NCI-H2196 treated with DMSO at 0.1 percent for 48 hours (cell line): ENCODE data around the gene FAM156B.
A peak's percentile ranks its signal among the peaks of the same experiment; 100 is the strongest.
"Not testable (repeated sequence)": the region's sequence is repeated elsewhere in the genome, so short reads cannot be mapped to it uniquely, and the experiment has no call there.

Experiments
- DNase-seq: peaks from one replicate; lab custom pipeline; 2025; ENCODE audit not compliant: unreplicated experiment; lab: John Stamatoyannopoulos, UW

The FAM156B gene

DNA sequence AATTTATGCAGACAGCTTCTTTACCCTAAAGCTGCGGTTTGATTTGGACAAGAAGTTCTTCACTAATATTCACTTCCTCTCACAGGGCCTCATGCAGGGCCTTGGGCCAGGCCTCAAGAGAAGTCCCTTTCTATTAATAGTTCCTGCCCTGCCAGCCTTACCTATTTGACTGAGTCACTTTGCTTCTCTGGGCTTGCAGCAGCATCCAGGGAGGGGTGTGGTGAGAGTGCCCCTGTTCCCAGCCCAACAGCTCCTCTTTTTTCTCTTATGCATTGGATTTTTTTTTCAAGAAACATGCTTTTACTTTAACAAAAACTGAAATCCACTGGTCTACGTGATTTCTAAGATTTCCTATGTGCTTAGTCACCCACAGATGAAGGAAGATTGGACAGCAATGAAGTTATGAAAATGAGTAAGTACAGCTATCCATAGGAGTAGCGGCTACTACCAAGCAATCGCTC is 26.7 kb downstream of the FAM156B start:
- no peak for DNase-seq

DNA sequence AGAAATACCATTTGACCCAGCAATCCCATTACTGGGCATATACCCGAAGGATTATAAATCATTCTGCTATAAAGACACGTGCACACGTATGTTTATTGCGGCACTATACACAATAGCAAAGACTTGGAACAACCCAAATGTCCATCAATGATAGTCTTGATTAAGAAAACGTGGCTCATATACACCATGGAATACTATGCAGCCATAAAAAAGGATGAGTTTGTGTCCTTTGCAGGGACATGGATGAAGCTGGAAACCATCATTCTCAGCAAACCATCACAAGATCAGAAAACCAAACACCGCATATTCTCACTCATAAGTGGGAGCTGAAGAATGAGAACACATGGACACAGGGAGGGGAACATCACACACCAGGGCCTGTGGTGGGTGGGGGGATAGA is 33.1 kb downstream of the FAM156B start:
- DNase-seq, result not testable (repeated sequence)

DNA sequence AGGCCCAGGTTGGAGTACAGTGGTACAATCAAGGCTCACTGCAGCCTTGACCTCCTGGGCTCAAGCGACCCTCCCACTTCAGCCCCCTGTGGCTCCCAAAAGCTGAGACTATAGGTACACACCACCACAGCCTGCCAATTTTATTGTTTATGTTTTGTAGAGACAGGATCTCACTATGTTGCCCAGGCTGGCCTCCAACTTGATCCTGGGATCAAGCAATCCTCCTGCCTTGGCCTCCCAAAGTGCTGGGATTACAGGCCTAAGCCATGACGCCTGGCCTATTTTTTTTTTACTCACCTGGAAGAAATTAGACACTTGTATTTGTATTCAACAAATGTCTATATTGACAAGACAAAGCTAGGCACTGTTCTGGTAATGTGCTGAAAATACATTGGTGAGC is 36.1 kb downstream of the FAM156B start:
- no peak for DNase-seq

DNA sequence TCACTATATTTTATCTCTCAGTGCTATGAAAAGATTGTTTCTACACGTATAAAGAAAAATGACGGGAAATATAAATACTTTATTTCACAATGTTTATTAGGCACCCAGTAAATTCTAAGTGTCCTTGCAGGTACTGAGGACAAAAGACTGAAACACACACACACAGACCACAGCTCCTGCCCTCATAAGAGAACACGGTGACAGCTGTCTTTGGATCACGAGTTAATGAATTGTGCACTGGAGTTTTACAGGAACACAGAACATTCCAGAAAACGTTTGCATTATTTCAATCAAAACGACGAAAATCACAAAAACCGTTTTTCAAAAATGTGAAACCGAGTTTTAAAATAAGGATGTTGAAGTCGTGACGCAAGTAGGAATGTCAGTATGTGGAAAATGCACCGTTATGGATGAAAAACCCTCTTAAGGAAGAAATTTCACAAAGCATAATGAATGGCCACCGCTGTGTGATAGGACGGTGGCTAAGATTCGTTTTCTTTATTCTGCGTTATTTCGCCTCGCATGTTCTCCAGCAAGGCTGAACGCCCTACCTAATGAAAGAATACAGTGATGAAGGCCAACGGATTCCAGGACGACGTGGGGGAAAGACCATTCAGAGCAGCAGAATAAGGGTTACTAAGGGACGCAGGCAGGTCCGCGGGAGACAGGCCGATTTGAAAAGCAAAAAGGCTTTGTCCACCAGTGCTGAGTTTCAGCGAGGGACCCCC is 37.0 kb downstream of the FAM156B start:
- no peak for DNase-seq

DNA sequence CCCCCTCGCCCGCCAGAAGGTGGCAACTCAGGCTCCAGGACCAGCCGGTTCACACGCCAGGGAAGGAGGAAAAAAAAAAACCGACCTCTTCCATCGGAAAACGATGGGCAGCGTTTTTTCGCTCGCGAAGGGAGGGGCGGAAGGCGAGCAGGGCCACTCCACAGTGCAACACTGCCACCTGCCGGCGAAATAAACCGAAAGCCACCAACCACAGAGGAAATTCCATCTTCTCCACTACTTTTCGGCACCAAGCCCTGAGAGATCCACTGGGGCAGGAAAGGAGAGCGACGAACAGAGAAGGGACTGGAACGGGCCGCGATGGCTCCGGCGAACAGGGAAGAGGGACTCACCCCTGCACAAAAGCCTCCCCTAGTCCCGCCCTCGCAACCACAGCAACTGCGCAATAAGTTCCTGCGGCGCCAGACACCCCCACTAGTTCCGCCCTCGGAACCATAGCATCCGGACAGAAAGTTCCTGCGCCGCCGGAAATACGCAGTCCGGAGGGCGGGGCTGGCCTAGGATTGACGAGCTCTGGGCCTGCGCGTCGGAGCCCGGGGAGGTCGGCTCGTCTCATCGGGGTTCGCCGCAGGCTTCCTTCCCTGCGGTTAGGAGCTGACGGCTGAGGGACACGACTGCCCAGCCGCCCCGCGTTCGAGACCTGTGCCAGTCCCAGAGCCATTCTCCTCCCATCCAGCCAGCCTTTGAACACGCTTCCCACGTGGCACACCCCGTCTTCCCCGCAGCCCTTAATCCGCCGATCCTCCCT is 37.8 kb downstream of the FAM156B start:
- peak; percentile 65 for DNase-seq

DNA sequence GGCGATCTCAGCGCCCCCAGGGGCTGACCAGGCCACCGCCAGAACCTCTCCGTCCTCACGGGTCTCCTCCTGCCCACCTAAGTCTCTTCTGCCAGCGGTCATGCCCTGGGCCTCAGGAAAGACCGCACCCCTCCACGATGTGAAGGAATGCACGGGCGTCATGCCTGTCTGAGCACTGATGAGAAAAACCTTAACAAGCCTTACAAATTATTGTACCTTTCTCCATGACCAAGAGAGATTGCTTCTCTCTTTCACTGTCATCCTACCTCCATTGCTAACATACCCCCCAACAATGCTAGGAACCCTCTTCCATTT is 38.3 kb downstream of the FAM156B start:
- not testable (repeated sequence) for DNase-seq

DNA sequence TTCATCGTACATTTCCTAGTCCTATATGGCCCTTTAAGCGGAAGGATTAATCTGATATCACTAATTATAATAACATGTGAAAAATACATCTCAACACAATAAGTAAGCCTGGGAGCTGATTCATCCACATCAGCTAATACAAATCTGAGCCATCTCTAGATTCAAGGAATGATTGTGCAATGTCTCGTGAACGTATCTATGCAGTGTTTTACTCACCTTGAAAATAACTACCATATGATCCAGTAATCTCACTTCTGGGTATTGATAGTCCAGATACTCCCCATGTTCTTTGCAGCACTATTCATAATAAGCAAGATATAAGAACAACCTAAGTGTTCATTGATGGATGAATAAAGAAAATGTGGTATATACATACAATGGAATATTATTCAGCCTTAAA is 43.6 kb downstream of the FAM156B start:
- not testable (repeated sequence) for DNase-seq

DNA sequence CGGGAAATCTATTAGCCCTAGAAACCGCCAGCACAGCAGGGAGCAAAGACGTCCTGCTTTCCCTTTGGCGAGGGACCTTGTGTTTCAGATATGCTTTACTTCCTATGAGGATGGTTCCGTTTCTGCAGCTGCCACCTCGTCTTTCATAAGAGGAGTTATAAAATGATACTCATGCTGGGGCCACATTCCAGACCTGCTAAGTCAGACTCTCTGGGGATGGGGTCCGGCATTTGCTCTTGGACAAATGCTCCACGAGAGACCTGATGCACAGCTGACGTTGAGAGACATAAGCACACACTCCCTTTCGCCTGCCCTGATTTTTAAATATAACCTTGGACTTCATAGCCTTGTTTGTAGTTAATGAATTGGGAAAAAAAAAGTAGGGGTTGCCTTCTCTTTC is 44.6 kb downstream of the FAM156B start:
- not testable (repeated sequence) for DNase-seq

DNA sequence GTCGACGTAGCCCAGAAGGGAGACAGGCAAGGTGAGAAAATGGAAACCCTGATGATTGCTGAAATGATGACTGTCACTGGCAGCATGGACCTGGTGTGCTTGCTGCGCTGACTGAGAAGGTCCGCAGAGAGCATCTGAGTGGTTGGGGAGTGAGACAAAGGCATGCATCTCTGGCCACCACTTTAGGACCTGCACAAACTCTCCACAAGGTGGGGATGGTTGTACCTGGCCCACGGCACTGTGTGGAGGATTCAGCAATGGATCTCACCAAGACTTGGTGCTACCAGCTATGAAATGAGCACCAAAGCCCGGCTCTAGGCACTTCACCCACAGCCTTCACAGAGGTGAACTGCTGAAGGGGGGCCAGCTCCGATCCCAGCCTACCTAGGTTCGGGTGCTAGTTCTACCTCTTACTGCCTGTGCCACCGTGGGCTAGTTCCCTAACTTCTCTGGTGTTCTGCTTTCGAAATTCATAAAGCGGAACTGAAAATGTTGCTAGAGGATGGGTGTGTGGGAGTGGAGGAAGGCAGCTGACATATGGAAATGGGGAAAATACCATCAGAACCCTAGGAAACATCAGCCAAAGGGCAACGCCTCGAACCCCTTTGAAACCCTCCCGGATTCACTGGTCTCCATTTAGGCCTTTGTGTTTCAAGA is 48.8 kb downstream of the FAM156B start:
- DNase-seq, result not testable (repeated sequence)

DNA sequence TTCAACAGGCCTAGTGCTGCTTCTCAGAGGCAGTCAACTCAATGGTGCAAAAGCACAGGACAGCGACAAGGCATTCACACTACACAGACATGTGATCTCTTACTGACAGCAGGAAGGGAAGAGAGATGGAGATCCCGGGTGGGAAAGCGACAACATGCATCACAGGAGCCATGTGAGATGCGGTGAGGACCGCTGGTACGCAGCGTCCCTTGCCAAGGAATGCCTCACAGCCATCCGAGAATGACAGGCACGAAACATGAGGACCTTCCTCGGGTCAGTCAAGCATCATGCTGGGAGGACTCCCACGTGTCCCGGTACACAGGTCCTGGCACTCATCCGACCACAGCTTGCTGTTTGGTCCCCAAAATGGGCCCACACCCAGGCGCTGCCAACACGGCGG is 50.4 kb downstream of the FAM156B start:
- DNase-seq, result not testable (repeated sequence)

DNA sequence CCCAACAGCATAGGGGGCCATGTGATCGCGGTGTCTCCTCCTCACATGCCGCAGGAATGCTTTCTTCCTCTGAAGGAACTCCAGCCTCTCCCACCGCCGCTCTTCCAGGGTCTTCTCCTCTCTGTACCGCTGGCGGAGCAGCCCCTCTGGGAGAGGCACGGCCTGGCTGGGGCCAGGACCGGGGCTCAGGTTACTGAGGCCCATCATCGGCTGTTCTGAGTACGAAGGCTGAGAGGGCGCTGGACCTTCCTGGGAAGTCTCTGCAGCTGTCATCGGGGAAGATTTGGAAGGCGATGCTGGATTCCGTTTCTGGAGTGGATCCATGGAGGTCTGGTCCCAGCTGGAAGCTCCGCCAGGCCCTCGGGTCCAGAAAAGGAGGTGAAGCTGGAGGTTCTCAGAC is 51.1 kb downstream of the FAM156B start:
- DNase-seq, result not testable (repeated sequence)

DNA sequence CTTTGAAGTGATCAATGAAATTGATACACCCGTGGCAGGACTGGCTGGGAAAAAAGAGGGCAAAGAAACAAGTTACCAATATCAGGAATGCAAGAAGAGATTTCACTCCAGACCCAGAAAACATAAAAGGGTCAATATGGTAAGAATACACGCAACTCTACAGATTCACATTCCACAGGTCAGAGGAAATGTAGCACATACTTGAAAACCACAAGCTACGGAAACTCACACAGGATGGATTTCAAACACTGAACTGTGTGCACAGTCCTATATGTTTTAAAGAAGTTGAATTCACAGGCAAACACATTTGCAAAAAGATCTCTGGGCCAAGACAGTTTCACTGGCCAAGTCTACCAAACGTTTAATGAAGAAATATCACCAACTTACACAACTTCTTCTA is 52.2 kb downstream of the FAM156B start:
- DNase-seq, result not testable (repeated sequence)

DNA sequence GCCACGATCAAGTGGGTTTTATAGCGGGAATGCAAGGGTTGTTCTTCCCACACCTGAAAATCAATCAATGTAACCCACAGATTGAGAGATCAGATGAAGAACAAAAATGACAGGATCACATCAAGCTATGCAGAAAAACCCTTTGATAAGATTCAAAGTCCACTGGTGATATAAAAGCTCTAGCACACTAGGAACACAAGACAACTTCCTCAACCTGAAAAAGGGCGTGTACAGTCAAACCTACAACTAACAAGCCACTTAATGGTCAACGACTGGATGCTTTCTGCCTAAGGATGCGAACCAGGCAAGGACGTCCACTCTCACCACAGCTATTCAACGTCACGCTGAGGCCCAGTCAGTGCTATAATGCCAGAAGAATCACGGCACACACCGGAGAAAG is 52.8 kb downstream of the FAM156B start:
- DNase-seq, result not testable (repeated sequence)
